Glomerular visceral epithelial cell (primary cell): ENCODE results near the gene RIGI.
"Not testable (repeated sequence)": the region's sequence is repeated elsewhere in the genome, so short reads cannot be mapped to it uniquely, and the experiment has no call there.

Experiments used
- DNase-seq: peaks from one replicate; pipeline ENCODE4 v3.0.0-alpha.2; 2016; ENCODE audit errors: extremely low spot score

Gene RIGI

DNA sequence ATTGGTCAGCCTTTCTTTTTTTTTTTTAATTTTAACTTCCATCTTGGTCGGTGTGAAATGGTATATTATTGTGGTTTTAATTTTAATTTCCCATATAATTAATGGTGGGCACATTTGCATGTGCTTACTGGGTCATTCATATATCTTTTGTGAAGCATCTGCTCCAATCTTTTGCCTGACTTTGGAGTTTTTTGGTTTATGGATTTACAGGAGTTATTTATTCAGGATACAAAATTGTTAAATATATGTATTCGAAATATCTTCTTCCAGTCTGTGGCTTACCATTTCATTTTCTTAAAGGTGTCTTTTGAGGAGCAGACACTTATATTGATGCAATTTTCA is 682 bp upstream of the RIGI start:
- DNase-seq: no peak

DNA sequence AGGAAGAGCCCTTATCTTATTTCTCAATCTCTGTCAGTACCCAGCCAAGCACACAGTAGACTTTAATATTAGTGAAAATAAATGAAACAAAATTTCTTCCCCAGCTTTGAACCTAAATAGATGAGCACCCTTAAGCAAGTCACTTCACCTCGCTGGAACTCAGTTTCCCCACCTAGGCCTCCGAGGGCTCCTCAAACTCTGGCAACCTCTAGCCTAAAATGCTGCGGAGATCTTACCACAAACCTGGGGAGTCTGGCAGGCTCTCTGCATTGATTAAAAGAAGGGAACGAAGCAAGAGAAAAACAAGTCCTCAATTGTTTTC is 326 bp downstream of the RIGI start:
- no peak for DNase-seq

GRCh38 chr9:32524892-32525708 is 896 bp downstream of the RIGI start:
- peak; percentile 22 for DNase-seq

DNA sequence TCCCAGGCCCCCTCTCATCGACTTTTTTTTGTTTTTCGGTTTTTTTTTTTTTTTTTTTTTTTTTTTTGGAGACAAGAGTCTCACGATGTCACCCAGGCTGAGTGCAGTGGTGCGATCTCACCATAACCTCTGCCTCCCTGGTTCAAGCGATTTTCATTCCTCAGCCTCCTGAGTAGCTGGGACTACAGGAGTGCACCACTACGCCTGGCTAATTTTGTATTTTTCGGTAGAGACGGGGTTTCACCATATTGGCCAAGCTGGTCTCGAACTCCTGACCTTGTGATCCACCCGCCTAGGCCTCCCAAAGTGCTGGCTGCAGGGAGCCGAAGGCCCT is 1.5 kb downstream of the RIGI start:
- not testable (repeated sequence) for DNase-seq

GRCh38 chr9:32523910-32524309 is 2.1 kb downstream of the RIGI start:
- DNase-seq: no peak

GRCh38 chr9:32518276-32518675 is 7.7 kb downstream of the RIGI start:
- DNase-seq: no peak

DNA sequence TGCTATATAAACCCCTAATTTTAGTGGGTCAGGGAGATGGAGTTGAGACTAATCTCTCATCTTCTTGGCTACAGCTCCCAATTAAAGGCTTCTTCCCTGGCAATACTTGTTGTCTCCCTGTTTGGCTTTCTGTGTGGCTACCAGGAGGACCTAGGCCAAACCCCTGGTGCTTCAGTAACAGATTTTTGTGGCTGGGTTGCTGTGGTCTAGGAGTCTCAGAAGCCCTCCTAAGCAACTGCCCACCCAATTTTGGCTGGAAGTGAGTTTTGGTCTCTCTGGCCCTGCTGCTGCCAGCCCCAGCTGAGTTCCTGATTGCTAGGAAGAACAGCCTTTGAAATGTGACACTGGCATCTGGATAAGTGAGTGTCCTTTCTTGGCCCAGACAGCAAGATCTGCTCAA is 9.8 kb downstream of the RIGI start:
- DNase-seq: no peak

DNA sequence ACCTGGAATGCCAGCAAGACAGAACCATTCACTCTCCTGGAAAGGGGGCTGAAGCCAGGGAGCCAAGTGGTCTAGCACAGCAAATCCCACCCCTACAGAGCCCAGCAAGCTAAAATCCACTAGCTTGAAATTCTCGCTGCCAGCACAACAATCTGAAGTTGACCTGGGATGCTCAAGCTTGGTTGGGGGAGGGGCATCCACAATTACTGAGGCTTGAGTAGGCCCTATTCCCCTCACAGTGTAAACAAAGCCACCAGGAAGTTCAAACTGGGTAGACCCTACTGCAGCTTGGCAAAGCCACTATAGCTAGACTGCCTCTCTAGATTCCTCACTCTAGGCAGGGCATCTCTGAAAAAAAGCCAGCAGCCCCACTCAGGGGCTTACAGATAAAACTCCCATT is 17.3 kb downstream of the RIGI start:
- DNase-seq: no peak

DNA sequence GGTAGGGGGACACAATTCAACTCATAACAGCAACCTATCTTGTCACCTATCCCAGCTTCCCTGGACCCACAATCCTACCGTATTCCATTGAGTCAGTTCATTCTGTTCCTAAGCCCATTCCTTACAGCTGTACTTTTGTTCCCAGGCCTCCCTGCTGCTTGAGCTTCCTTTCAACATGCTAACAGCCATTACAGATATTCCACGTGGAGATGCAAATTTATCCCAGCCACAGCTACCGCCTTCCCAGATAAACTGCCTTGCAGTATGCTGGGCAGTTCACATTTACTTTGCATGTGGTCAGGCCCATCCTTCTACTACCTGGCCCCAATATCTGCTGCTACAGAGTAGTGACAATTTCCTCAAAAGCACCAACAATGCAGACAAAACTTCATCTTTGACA is 23.0 kb downstream of the RIGI start:
- no peak for DNase-seq

GRCh38 chr9:32502464-32502863 is 23.5 kb downstream of the RIGI start:
- peak; percentile 25 for DNase-seq

DNA sequence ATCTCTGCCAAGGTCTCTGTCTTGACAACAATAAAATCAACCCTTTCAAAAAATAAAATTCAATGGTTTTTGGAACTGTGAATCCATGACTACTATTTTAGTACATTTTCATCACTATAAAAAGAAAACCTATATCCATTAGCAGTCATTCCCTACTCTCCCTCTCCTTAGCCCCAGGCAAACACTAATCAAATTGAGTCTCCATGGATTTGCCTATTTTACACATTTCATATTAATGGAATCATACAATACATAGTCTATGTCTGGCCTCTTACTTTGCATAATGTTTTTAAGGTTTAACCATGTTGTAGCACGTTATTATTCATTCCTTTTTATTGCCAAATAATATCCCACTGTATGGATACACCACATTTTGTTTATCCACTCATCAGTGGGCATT is 24.1 kb downstream of the RIGI start:
- DNase-seq: no peak

- peak; percentile 36 for DNase-seq
Measured at GRCh38 chr9:32500768-32501167, 25.2 kb downstream of the RIGI start.

DNA sequence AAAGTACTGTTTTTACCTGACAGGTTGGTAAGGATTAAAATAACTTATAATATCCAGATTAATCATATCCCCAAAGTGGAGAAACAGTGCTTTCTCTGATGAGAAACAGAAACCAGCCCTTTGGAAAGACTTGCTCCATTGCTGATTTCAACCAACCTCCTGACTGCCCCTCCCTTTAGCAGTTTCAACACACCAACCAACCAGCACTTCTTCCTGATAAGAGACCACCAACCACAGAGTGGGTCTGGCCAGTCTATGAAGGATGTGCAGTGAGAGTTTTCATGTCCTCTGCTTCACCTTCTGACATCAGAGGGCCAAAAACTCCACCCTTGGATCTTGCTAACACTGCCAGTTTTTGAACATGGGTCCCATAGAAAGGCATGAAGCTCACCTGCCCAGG is 28.1 kb downstream of the RIGI start:
- no peak for DNase-seq

- no peak for DNase-seq
Measured at GRCh38 chr9:32490601-32491000, 35.4 kb downstream of the RIGI start.

DNA sequence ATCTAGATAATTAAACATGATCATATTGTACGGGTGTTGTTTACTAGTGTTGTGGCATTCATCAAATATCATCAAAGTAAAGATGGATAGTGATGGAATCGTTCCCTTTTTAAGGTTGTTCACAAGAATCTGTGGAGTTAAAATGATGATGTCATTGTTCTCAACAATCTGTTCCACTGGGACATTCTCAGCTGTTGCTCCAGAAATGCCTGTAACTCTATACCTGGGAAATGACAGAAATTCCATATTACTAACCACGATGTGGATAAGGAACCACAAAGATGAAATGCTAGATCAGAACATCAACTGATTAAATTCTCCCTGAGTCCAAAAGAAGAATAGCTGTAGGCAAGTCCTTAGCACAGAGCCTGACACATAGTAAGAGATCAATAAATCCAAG is 38.0 kb downstream of the RIGI start:
- peak; percentile 17 for DNase-seq

- DNase-seq: no peak
Measured at GRCh38 chr9:32486839-32487562, 39.0 kb downstream of the RIGI start.

- DNase-seq: no peak
Measured at GRCh38 chr9:32483343-32483742, 42.7 kb downstream of the RIGI start.
